GM23248 (cell line): ENCODE data around the gene NFATC2.

Experiments used
- EZH2 ChIP-seq: fragments of 200-600 bp; sonication (generic); IDR thresholded peaks from 2 replicates; pipeline ENCODE4 v1.6.1; 2018; ENCODE audit warnings: antibody characterized with exemption, mild to moderate bottlenecking; ENCODE audit not compliant: insufficient read depth, poor library complexity, severe bottlenecking
- EZH2phosphoT487 ChIP-seq: fragments of 200-600 bp; sonication (generic); IDR thresholded peaks from 2 replicates; pipeline ENCODE4 v1.6.1; 2018; ENCODE audit warnings: antibody characterized with exemption, moderate library complexity, mild to moderate bottlenecking, low read depth; ENCODE audit not compliant: insufficient read depth

GRCh38 chr20:51512645-51513044 lies 29.9 kb downstream of the NFATC2 start:
- TF ChIP-seq EZH2 (no peak), EZH2phosphoT487 (no peak)
